Measurements from ENCODE around the gene AGBL4. TPM values are rescaled to one million over a fixed set of nuclear protein-coding genes. Genes with fewer than 3 reads are reported as not detected.

The AGBL4 gene
- total RNA-seq, 4 donors from 2014 or later = 0.19 to 1.0 (median 1.0) TPM; not detected in 1

DNA sequence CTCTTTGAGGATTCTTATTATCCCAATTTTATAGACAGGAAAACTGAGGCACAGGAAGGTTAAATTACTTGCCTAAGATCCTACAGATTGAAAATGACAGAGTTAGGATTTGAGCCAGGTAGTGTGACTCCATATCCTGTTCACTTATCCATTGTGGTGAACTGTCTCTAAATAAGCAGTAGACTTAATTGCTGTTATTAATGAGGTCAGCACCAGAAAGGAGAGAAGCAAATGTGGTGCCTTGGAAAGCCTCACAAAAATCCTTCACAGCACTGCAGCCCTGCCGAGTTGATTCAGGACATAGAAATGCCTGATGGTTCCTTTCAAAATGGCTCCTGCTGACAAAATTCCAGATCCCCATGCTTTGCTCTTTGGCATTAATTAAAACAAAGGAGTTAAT lies 1053.8 kb downstream of the AGBL4 start:
- Histone ChIP-seq H3K27me3 (no peaks in the 10 kb centered on the region), H3K36me3 (no peaks in the 10 kb centered on the region), H3K4me3 (no peak overlapping the region), H3K4me1 (no peaks in the 10 kb centered on the region), H3K9me3 (no peaks in the 10 kb centered on the region), H3K27ac (no peak overlapping the region)
- TF ChIP-seq, protein P1, sequence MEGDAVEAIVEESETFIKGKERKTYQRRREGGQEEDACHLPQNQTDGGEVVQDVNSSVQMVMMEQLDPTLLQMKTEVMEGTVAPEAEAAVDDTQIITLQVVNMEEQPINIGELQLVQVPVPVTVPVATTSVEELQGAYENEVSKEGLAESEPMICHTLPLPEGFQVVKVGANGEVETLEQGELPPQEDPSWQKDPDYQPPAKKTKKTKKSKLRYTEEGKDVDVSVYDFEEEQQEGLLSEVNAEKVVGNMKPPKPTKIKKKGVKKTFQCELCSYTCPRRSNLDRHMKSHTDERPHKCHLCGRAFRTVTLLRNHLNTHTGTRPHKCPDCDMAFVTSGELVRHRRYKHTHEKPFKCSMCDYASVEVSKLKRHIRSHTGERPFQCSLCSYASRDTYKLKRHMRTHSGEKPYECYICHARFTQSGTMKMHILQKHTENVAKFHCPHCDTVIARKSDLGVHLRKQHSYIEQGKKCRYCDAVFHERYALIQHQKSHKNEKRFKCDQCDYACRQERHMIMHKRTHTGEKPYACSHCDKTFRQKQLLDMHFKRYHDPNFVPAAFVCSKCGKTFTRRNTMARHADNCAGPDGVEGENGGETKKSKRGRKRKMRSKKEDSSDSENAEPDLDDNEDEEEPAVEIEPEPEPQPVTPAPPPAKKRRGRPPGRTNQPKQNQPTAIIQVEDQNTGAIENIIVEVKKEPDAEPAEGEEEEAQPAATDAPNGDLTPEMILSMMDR (IDR thresholded peaks at IDR 0.05) = no peak
- TF ChIP-seq POLR2A (IDR thresholded peaks at IDR 0.05) = no peak
- TF ChIP-seq POLR2AphosphoS5 (IDR thresholded peaks at IDR 0.05) = no peak
- no peak for TF ChIP-seq EP300 (IDR thresholded peaks at IDR 0.05)
- 47% methylated on average over 1 of the region's 1 CpG for WGBS
- no peak for DNase-seq (ENCODE audit: low spot score in 2 of 2)

GRCh38 chr1:48967318-48967717 lies 1056.4 kb downstream of the AGBL4 start:
- DNase-seq (ENCODE audit: low spot score in 2 of 2) = no peak
- H3K36me3 ChIP-seq = no peaks in the 10 kb centered on the region
- no peak overlapping the region for H3K4me3 ChIP-seq
- H3K4me1 ChIP-seq = no peaks in the 10 kb centered on the region
- H3K9me3 ChIP-seq = no peaks in the 10 kb centered on the region
- TF ChIP-seq POLR2A (IDR thresholded peaks at IDR 0.05) (no peak), POLR2AphosphoS5 (IDR thresholded peaks at IDR 0.05) (no peak), EP300 (IDR thresholded peaks at IDR 0.05) (no peak)
- TF ChIP-seq, protein P1 (IDR thresholded peaks at IDR 0.05) = no peak
- H3K27me3 ChIP-seq = no peaks in the 10 kb centered on the region
- WGBS = 70% methylated on average over 3 of the region's 3 CpGs
- H3K27ac ChIP-seq = no peak overlapping the region

GRCh38 chr1:48966583-48966982 lies 1057.2 kb downstream of the AGBL4 start:
- no peak overlapping the region for H3K27ac ChIP-seq
- TF ChIP-seq EP300 (IDR thresholded peaks at IDR 0.05) (no peak), POLR2AphosphoS5 (IDR thresholded peaks at IDR 0.05) (no peak), POLR2A (IDR thresholded peaks at IDR 0.05) (no peak)
- TF ChIP-seq, protein P1 (IDR thresholded peaks at IDR 0.05) = no peak
- H3K36me3 ChIP-seq = no peaks in the 10 kb centered on the region
- DNase-seq (ENCODE audit: low spot score in 2 of 2) = no peak
- H3K4me3 ChIP-seq = no peak overlapping the region
- no peaks in the 10 kb centered on the region for H3K9me3 ChIP-seq
- no peaks in the 10 kb centered on the region for H3K4me1 ChIP-seq
- H3K27me3 ChIP-seq = no peaks in the 10 kb centered on the region

- H3K4me3 ChIP-seq = no peak overlapping the region
- TF ChIP-seq POLR2A (IDR thresholded peaks at IDR 0.05) = no peak
- TF ChIP-seq, protein P1 (IDR thresholded peaks at IDR 0.05) = no peak
- no peak for TF ChIP-seq POLR2AphosphoS5 (IDR thresholded peaks at IDR 0.05)
- no peak for TF ChIP-seq EP300 (IDR thresholded peaks at IDR 0.05)
- no peak overlapping the region for H3K27ac ChIP-seq
- no peaks in the 10 kb centered on the region for H3K4me1 ChIP-seq
- DNase-seq (ENCODE audit: low spot score in 2 of 2) = no peak
- no peaks in the 10 kb centered on the region for H3K27me3 ChIP-seq
- H3K36me3 ChIP-seq = no peaks in the 10 kb centered on the region
- H3K9me3 ChIP-seq = no peaks in the 10 kb centered on the region
These were observed 1063.4 kb downstream of the AGBL4 start for GRCh38 chr1:48960320-48960719.

DNA sequence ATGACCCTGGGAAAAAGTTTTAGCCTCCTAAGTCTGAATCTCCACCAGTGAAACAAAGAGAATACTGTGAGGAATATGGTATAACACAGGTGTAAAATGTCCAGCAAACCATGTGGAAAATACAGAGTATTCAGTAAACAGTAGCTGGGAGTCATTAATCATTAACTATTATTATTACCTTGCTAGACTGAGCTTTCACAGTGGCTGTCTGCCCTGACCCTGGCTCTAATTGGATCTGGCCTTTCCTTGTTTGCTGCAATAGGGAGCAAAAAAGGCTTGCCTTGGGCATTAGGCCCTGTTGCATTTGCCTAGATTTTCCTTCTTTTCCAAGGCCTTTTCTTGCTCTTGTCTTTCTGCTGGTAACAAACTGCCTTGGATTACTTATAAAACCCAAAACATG lies 1068.0 kb downstream of the AGBL4 start:
- no peaks in the 10 kb centered on the region for H3K27me3 ChIP-seq
- no peaks in the 10 kb centered on the region for H3K9me3 ChIP-seq
- H3K4me1 ChIP-seq = no peaks in the 10 kb centered on the region
- no peak for TF ChIP-seq EP300 (IDR thresholded peaks at IDR 0.05)
- TF ChIP-seq POLR2A (IDR thresholded peaks at IDR 0.05) = no peak
- TF ChIP-seq, protein P1 (IDR thresholded peaks at IDR 0.05) = no peak
- no peak for TF ChIP-seq POLR2AphosphoS5 (IDR thresholded peaks at IDR 0.05)
- DNase-seq (ENCODE audit: low spot score in 2 of 2) = no peak
- H3K27ac ChIP-seq = no peak overlapping the region
- H3K4me3 ChIP-seq = no peak overlapping the region
- no peaks in the 10 kb centered on the region for H3K36me3 ChIP-seq
